NCI-H1930 (cell line): ENCODE results near the gene TCERG1L.
"Not testable (repeated sequence)": the region's sequence is repeated elsewhere in the genome, so short reads cannot be mapped to it uniquely, and the experiment has no call there.

Experiments
- DNase-seq, 2 experiments: peaks; one replicate each; lab custom pipeline; 2025; lab: John Stamatoyannopoulos, UW

The TCERG1L gene

GRCh38 chr10:131248376-131249165, 63.0 kb downstream of the TCERG1L start:
- no peak for DNase-seq

GRCh38 chr10:131247873-131248272, 63.6 kb downstream of the TCERG1L start:
- no peak for DNase-seq

GRCh38 chr10:131246775-131247174, 64.7 kb downstream of the TCERG1L start:
- DNase-seq = no peak

- DNase-seq = no peak
Observed at GRCh38 chr10:131246089-131246488, 65.4 kb downstream of the TCERG1L start.

- no peak for DNase-seq
Observed at GRCh38 chr10:131245475-131246059, 66.0 kb downstream of the TCERG1L start.

- no peak for DNase-seq
Observed at GRCh38 chr10:131244836-131245235, 66.7 kb downstream of the TCERG1L start.

GRCh38 chr10:131243076-131243475, 68.4 kb downstream of the TCERG1L start:
- no peak for DNase-seq

GRCh38 chr10:131242007-131242406, 69.5 kb downstream of the TCERG1L start:
- DNase-seq = no peak

GRCh38 chr10:131240691-131241090, 70.8 kb downstream of the TCERG1L start:
- DNase-seq = no peak

GRCh38 chr10:131239926-131240325, 71.6 kb downstream of the TCERG1L start:
- no peak for DNase-seq

GRCh38 chr10:131239450-131239849, 72.1 kb downstream of the TCERG1L start:
- DNase-seq = no peak

- DNase-seq = no peak
Observed at GRCh38 chr10:131238669-131239280, 72.7 kb downstream of the TCERG1L start.

- no peak for DNase-seq
Observed at GRCh38 chr10:131237991-131238651, 73.4 kb downstream of the TCERG1L start.

GRCh38 chr10:131234606-131235005, 76.9 kb downstream of the TCERG1L start:
- not testable (repeated sequence) for DNase-seq

GRCh38 chr10:131233611-131234258, 77.8 kb downstream of the TCERG1L start:
- no peak for DNase-seq

- no peak for DNase-seq
Observed at GRCh38 chr10:131231965-131232541, 79.5 kb downstream of the TCERG1L start.

- no peak for DNase-seq
Observed at GRCh38 chr10:131231323-131231964, 80.1 kb downstream of the TCERG1L start.

GRCh38 chr10:131230641-131231322, 80.7 kb downstream of the TCERG1L start:
- DNase-seq = no peak

- DNase-seq = no peak
Observed at GRCh38 chr10:131230166-131230565, 81.4 kb downstream of the TCERG1L start.

GRCh38 chr10:131227163-131227740, 84.3 kb downstream of the TCERG1L start:
- no peak for DNase-seq
